SK-N-DZ (cell line): Measurements from ENCODE around the gene TGFBR3L.
"Not testable (repeated sequence)": the region's sequence is repeated elsewhere in the genome, so short reads cannot be mapped to it uniquely, and the experiment has no call there.

Experiments used
- DNase-seq: peaks from one replicate; pipeline ENCODE4 v3.0.0-alpha.2; 2015; ENCODE audit warnings: low spot score

TGFBR3L gene

DNA sequence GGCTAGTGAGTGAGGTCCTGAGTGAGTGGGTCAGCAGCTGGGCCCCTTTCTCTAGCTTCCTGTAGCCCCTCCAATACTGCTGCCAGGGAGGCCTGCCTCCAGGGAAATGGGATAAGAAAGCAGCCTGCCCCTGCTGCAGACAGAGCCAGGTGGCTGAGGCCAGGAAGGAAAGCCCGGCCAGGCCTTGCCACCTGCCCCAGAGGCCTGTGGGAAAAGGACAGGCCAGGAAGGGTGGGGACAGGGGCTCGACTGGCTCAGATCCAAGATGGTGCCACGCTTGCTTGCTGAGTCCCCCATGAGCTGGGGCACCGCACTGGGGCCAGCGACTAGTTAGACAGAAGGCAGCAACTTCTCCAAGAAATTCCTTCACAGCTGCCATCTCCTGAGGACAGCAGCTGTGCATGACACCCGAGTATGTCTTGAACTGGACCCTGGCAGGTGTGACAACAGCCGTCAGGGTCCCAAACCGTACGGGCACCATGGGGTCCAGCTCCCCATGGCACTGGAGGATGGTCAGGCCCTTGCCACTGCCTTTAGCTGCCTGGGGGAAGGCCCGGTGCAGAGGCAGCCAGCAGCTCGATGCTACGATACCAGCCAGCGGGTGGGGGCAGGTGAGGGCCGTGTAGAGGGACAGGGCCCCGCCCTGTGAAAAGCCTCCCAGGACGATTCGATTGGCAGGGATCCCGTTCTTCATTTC, 35.4 kb upstream of the TGFBR3L start:
- no peak for DNase-seq

- no peak for DNase-seq
Measured at GRCh38 chr19:7879836-7880235, 34.8 kb upstream of the TGFBR3L start.

GRCh38 chr19:7881910-7882309, 32.7 kb upstream of the TGFBR3L start:
- DNase-seq: no peak

- DNase-seq: no peak
Measured at GRCh38 chr19:7883105-7883504, 31.5 kb upstream of the TGFBR3L start.

- DNase-seq: no peak
Measured at GRCh38 chr19:7883796-7884570, 30.6 kb upstream of the TGFBR3L start.

DNA sequence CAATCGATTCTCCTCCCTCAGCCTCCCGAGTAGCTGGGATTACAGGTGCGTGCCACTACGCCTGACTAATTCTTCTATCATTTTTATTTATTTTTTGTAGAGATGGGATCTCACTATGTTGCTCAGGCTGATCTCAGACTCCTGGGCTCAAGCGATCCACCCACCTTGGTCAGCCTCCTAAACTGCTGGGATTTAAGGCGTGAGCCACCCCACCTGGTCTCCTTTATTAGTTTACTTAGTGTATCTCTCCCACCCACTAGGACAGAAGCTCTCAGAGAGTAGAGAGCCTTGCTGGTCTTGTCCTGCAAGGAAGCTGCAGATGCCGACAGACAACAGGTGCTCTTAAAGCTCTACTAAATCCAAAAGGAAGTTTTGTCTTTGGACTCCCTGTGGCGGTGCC, 28.8 kb upstream of the TGFBR3L start:
- DNase-seq: no peak

GRCh38 chr19:7887408-7888144, 27.1 kb upstream of the TGFBR3L start:
- DNase-seq: no peak

- DNase-seq: no peak
Measured at GRCh38 chr19:7888145-7888825, 26.3 kb upstream of the TGFBR3L start, which contains the start of gene LRRC8E. Gene LRRC8E (plus strand): TSS chr19:7888510. CDS start chr19:7895604, 7,094 bp downstream.

- DNase-seq: no peak
Measured at GRCh38 chr19:7888826-7889217, 25.8 kb upstream of the TGFBR3L start.

DNA sequence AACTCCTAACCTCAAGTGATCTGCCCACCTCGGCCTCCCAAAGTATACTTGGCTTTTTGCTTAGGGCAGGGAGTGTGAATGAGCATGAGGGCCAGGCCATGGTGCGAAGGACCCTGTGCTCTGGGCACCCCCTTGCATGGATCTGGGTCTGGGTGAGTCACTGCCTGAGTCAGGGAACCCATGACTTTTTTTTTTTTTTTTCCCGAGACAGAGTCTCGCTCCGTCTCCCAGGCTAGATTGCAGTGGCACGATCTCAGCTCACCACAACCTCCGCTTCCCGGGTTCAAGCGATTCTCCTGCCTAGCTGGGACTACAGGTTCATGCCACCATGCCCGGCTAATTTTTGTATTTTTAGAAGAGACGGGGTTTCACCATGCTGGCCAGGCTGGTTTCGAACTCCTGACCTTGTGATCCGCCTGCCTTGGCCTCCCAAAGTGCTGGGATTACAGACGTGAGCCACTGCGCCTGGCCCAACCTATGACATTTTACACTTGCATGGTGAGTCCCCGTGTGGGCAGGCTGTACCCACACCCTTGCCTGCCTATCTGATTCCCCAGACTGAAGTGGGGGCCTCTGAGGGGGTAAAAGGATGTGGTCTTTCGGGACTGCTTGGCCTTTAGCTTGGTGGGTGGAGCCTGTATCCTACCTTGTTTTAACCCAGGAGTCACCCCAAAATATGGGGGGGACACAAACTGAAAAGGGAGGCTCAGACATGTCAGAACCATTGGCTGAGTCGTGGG, 21.1 kb upstream of the TGFBR3L start:
- not testable (repeated sequence) for DNase-seq

DNA sequence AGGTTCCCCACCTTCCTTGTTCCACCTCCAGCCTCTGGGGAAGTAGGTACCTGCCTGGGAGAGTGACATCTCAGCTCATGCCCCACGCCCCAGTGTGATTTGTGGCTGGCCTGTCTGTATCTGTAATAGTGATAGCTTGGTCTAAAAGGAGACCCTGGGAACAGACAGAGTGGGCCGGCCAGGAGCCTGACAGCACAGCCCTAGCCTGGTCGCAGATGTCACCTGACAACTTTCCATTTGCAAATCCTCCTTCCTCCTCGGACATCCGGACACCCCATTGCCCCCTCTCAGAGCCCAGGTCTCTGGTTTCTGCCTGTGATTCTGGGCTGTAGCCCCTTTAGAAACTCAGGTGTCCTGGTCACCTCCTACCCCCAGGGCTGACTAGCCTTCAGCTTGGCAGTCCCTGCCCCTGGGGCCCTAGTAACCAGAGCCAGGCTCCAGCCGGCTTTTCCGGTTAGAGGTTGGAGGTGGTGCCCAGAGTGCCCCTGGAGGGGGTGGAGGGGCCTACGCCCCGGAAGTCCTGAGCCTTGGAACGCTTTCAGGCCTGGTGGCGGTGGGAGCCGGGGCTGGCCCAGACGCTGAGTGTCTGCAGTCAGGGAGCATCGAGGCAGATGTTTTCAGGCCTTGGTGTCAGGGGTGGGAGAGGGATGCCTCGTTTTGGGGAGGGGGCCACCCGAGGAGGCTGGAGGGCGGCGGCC, 19.9 kb upstream of the TGFBR3L start:
- DNase-seq: no peak

DNA sequence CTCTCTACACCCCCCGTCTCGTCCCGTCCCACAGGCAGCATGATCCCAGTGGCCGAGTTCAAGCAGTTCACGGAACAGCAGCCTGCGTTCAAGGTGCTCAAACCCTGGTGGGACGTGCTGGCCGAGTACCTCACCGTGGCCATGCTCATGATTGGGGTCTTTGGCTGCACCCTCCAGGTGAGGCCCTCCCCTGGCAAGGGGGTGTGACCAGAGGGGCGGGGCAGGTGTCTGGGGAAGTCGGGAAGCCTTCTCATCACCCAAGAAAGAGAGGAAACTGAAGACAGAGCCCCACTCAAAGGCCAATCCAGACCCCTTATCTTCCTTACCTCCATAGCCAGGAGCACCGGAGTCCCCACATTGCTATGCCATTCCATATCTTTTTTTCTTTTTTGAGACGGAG, 19.1 kb upstream of the TGFBR3L start:
- DNase-seq: no peak

- no peak for DNase-seq
Measured at GRCh38 chr19:7897292-7897691, 17.3 kb upstream of the TGFBR3L start.

DNA sequence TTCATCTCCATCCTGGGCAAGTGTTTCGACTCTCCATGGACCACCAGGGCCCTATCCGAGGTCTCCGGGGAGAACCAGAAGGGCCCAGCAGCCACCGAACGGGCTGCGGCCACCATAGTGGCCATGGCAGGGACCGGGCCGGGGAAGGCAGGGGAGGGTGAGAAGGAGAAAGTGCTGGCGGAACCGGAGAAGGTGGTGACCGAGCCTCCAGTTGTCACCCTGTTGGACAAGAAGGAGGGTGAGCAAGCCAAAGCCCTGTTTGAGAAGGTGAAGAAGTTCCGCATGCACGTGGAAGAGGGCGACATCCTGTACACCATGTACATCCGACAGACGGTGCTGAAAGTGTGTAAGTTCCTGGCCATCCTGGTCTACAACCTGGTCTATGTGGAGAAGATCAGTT, 15.7 kb upstream of the TGFBR3L start:
- no peak for DNase-seq

GRCh38 chr19:7899751-7900378, 14.8 kb upstream of the TGFBR3L start:
- no peak for DNase-seq

DNA sequence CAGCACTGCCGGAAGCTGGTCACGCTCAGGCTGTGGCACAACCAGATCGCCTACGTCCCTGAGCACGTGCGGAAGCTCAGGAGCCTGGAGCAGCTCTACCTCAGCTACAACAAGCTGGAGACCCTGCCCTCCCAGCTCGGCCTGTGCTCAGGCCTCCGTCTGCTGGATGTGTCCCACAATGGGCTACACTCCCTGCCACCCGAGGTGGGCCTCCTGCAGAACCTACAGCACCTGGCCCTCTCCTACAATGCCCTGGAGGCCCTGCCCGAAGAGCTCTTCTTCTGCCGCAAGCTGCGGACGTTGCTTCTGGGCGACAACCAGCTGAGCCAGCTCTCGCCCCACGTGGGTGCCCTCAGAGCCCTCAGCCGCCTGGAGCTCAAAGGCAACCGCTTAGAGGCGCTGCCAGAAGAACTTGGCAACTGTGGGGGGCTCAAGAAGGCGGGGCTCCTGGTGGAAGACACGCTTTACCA, 14.2 kb upstream of the TGFBR3L start:
- DNase-seq: no peak

DNA sequence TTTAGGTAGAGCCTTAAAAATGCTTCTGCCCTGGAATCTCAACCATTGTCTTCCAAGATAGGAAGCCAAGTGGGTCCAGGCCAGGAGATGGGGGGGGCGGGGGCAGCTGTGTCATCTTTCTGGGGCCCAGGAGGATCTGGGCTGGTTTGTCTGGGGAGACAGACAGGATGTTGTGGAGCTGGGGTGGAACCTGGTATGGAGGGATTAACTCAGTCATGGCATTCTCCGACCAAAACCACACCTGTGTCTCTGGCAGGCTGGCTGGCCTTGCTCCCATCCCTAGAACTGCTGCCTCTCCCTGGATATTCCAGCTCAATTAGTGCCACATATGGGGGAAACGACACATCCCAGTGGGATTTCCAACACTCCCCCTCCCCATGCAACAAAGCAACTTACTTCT, 13.7 kb upstream of the TGFBR3L start:
- no peak for DNase-seq

GRCh38 chr19:7901337-7901736, 13.3 kb upstream of the TGFBR3L start:
- DNase-seq: no peak

- DNase-seq: no peak
Measured at GRCh38 chr19:7902796-7903243, 11.8 kb upstream of the TGFBR3L start.
